Measurements from ENCODE around the gene DNAI4.

DNAI4 gene

DNA sequence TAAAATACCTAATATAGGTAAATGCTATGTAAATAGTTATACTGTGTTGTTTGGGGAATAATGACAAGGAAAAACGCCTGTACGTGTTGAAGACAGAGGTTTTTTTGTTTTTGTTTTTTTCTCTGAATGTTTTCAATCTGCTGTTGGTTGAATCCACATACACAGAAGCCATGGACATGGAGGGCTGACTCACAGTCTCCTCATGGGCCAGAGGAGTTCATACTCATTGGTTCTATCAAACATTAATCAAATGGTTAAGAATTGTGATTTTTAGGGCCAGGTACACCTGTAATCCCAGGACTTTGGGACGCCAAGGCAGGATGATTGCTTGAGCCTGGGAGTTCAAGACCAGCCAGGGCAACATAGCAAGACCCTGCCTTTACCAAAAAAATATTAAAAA is 20.7 kb upstream of the DNAI4 start:
- TF ChIP-seq, protein P1, sequence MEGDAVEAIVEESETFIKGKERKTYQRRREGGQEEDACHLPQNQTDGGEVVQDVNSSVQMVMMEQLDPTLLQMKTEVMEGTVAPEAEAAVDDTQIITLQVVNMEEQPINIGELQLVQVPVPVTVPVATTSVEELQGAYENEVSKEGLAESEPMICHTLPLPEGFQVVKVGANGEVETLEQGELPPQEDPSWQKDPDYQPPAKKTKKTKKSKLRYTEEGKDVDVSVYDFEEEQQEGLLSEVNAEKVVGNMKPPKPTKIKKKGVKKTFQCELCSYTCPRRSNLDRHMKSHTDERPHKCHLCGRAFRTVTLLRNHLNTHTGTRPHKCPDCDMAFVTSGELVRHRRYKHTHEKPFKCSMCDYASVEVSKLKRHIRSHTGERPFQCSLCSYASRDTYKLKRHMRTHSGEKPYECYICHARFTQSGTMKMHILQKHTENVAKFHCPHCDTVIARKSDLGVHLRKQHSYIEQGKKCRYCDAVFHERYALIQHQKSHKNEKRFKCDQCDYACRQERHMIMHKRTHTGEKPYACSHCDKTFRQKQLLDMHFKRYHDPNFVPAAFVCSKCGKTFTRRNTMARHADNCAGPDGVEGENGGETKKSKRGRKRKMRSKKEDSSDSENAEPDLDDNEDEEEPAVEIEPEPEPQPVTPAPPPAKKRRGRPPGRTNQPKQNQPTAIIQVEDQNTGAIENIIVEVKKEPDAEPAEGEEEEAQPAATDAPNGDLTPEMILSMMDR (conservative IDR thresholded peaks at IDR 0.05; ENCODE audit: control insufficient read depth, insufficient read depth, low read depth, low read length): no peak
- no peak overlapping the region for H3K4me3 ChIP-seq (ENCODE audit: control insufficient read depth, low read depth, low read length)
- no peak for DNase-seq (ENCODE audit: low read depth)

DNA sequence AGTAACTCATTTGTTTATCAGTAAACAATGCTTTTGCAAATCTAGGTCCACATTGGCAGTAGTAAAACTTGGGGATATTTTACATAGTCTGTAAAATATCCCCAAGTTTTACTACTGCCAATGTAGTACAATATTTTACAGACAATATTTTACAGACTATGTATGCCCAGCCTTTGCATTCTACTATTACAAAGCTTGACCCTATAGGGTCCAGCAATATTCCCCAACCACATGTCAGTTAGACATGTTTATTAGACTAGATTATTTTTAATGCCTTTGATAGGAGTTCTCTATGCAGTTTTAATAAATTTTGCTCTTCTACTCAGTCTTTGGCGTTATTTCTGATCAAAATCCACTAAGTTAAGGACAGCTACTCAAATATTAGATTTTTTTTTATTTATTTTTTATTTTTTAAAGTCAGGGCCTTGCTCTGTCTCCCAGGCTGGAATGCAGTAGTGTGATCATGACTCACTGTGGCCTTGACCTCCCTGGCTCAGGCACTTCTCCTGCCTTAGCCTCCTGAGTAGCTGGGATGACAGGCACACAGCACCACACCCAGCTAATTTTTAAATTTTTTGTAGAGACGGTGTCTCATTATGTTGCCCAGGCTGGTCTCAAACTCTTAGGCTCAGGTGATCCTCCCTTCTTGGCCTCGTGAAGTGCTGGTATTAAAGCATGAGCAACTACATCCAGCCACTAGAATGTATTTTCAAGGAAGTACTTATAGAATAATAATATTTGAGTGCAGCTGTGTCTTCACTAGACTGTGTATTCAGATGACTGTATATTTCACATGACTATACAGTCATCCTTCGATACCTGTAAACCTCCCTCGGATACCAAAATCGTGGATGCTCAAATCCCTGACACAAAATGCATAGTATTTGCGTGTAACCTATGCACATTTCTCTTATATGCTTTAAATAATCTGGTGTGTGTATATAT is 19.9 kb upstream of the DNAI4 start:
- no peak overlapping the region for H3K4me3 ChIP-seq (ENCODE audit: control insufficient read depth, low read depth, low read length)
- TF ChIP-seq, protein P1 (conservative IDR thresholded peaks at IDR 0.05; ENCODE audit: control insufficient read depth, insufficient read depth, low read depth, low read length): no peak
- peak; percentile 91 for DNase-seq (ENCODE audit: low read depth)

DNA sequence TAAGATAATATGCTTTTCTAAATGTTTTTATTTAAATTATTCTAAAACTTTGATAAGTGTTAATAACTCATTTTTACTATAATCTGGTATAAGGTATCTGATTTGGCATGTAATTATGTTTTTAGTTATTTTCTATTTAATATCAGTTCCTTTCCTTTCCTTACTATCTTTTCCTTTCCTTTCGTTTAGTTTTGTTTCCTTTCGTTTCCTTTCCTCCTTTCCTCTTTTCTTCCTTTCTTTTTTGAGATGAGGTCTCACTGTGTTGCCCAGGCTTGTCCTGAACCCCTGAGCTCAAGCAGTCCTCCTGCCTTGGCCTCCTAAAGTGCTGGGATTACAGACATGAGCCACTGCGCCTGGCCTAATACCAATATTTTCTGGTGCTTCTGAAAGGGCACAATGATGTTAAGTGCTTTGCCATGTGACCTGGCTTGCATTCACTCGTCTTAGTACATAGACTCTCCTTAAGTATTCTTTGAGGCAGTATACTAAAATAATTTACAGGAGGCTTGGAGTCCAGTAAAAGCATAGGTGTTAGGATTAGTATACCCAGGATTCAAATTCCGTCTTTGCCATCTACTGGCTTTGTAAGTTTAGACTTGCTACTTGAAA is 18.8 kb upstream of the DNAI4 start:
- peak; percentile 55 for DNase-seq (ENCODE audit: low read depth)
- H3K4me3 ChIP-seq (ENCODE audit: control insufficient read depth, low read depth, low read length): no peak overlapping the region
- TF ChIP-seq, protein P1 (conservative IDR thresholded peaks at IDR 0.05; ENCODE audit: control insufficient read depth, insufficient read depth, low read depth, low read length): no peak

GRCh38 chr1:66940981-66941380 is 16.3 kb upstream of the DNAI4 start:
- no peak overlapping the region for H3K4me3 ChIP-seq (ENCODE audit: control insufficient read depth, low read depth, low read length)
- TF ChIP-seq, protein P1 (conservative IDR thresholded peaks at IDR 0.05; ENCODE audit: control insufficient read depth, insufficient read depth, low read depth, low read length): no peak
- DNase-seq (ENCODE audit: low read depth): peak; percentile 73

DNA sequence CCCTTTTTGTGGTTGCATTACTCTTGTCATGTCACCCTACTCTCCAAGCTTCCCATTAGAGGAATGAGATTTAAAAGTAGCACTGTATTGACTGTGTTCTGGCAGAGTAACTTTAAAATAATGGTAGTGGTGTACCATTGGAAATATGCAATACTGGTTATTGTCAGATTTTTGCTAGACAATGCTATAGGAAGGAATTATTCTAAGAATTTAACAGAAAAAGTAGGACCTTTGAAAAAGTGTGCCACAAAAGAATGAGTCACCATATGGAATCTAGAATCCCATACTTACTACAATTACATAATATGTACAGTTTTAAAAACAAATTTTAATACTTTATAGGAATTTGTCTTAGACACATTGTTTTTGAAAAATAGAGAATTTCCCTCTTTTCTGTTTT is 14.0 kb upstream of the DNAI4 start:
- TF ChIP-seq, protein P1 (conservative IDR thresholded peaks at IDR 0.05; ENCODE audit: control insufficient read depth, insufficient read depth, low read depth, low read length): no peak
- no peak overlapping the region for H3K4me3 ChIP-seq (ENCODE audit: control insufficient read depth, low read depth, low read length)
- DNase-seq (ENCODE audit: low read depth): peak; percentile 41

GRCh38 chr1:66937529-66938234 is 13.0 kb upstream of the DNAI4 start:
- DNase-seq (ENCODE audit: low read depth): no peak
- H3K4me3 ChIP-seq (ENCODE audit: control insufficient read depth, low read depth, low read length): no peak overlapping the region
- TF ChIP-seq, protein P1 (conservative IDR thresholded peaks at IDR 0.05; ENCODE audit: control insufficient read depth, insufficient read depth, low read depth, low read length): no peak

Data from fibroblast of mammary gland (primary cell).